ENCODE results near the gene RNF5.

DNA sequence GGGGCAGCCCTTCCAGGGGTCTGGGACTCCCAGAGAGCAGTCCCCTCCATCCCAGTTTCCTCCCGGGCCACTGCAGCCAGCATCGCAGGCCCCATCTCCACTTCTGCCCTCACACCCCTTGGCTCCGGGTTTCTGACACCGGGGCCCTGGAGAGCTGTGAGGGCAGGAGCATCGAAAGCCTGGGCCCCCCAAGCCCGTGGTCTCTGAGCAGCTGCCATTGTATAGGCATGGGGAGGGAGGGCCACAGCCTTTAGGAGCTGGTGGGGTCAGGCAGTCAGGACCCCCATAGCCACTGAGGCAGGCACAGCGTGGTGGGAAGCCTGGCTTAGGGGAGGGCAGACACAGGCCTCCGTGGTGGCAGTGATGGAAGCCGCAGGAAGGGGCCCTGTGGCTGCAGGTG is 24.0 kb downstream of the RNF5 start:
- TF ChIP-seq, protein P1, sequence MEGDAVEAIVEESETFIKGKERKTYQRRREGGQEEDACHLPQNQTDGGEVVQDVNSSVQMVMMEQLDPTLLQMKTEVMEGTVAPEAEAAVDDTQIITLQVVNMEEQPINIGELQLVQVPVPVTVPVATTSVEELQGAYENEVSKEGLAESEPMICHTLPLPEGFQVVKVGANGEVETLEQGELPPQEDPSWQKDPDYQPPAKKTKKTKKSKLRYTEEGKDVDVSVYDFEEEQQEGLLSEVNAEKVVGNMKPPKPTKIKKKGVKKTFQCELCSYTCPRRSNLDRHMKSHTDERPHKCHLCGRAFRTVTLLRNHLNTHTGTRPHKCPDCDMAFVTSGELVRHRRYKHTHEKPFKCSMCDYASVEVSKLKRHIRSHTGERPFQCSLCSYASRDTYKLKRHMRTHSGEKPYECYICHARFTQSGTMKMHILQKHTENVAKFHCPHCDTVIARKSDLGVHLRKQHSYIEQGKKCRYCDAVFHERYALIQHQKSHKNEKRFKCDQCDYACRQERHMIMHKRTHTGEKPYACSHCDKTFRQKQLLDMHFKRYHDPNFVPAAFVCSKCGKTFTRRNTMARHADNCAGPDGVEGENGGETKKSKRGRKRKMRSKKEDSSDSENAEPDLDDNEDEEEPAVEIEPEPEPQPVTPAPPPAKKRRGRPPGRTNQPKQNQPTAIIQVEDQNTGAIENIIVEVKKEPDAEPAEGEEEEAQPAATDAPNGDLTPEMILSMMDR (IDR thresholded peaks at IDR 0.05 in 8 of 11, conservative IDR thresholded peaks at IDR 0.05 in 3 of 11), result no peak
- TF ChIP-seq POLR2A (IDR thresholded peaks at IDR 0.05), result no peak
